Right renal pelvis (tissue), 4 donors: ENCODE results near the gene PROSER2. TPM values are rescaled to one million over a fixed set of nuclear protein-coding genes. Genes with fewer than 3 reads are reported as not detected.
"Not testable (repeated sequence)": the region's sequence is repeated elsewhere in the genome, so short reads cannot be mapped to it uniquely, and the experiment has no call there.

Experiments
- DNase-seq, 4 donors: peaks; one replicate each; pipeline ENCODE4 v3.0.0-alpha.2; 2013; ENCODE audit warnings: low read depth in 4 of 4, low spot score in 3 of 4, missing footprints in 1 of 4
- polyA plus RNA-seq, 4 donors: library from polyadenylated mRNA; unstranded; fragments of 120-200 nt; gene quantifications; one replicate each; pipeline ENCODE4 v1.2.1, GENCODE V29; 2013; ENCODE audit not compliant: insufficient read length in 4 of 4

The PROSER2 gene
- polyA plus RNA-seq, 4 donors: 5.1 to 6.6 (median 6.1) TPM

GRCh38 chr10:11832042-11832441, 8.9 kb downstream of the PROSER2 start:
- DNase-seq: no peak

DNA sequence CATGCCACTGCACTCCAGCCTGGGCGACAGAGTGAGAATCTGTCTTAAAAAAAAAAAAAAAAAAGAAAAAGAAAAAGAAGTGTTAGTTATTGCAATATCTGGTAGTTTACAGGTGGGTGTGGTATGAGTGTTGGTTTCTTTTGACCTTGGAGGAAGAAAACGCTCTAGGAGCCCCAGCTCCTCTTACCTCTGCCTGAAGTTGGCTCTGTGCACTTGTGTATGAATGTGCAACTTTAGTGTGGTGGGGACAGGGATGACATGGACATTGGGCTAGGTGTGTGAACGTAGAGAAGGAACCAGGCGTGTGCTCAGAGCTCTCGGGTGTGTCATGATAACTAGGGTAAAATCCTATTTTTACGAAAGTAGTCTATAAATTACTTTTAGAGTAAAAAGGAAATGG, 11.9 kb downstream of the PROSER2 start:
- no peak for DNase-seq

DNA sequence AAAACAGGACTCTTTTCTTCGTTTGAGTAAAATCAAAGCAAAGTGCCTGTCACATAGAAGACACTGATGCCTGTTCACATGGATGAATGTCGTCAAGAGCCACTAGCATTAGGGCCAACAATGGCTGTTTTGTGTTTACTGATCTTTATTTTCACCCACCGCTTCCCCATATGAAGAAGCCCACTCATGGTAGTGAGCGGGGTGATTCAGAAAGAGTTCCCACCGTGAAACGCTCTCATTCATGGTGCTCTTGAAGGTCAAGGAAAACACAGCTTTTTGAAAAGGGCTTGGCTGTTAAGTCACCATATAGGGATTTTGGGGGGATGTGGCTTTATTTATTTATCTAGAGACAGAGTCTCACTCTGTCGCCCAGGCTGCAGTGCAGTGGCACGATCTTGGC, 12.5 kb downstream of the PROSER2 start:
- no peak for DNase-seq

DNA sequence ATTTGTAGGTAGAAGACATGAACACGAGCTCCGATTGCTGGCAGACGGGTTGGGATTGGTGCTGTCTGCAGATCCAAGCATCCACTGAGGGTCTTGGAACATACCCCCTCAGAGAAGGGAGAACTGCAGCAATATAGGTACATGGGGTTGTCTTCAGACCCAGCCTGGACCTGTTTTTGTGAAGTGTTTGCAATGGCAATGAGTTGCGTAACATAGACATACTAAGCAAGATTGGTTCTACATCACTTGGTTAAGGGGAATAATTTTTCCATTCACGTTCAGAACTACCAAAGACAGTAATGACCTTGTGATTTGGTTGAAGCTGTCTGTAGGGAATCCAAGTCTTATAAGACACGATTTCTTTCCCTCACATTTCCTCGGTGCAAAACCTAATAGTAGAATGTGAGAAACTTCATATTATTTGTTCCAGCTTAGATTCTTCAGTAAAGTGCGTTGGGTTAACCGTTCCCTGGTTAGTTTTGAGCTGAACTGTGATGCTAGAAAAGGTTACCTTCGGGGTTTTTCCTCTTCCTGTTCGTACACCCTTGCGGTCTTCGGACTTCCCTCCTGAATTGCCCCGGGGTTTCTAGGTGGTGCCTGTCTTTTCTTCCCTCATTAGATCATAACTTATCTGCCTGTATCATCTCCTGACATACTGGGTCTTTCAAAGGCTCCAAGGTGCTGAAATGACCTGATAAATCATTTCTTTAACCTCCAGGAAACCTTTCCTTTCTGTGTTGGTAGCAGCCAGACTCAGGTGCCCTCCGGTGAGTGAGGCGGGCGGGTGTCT, 14.4 kb downstream of the PROSER2 start:
- no peak for DNase-seq

- no peak for DNase-seq
Measured at GRCh38 chr10:11838298-11838852, 15.2 kb downstream of the PROSER2 start.

- no peak for DNase-seq
Measured at GRCh38 chr10:11841375-11841774, 18.2 kb downstream of the PROSER2 start.

- no peak for DNase-seq
Measured at GRCh38 chr10:11842411-11842810, 19.3 kb downstream of the PROSER2 start.

DNA sequence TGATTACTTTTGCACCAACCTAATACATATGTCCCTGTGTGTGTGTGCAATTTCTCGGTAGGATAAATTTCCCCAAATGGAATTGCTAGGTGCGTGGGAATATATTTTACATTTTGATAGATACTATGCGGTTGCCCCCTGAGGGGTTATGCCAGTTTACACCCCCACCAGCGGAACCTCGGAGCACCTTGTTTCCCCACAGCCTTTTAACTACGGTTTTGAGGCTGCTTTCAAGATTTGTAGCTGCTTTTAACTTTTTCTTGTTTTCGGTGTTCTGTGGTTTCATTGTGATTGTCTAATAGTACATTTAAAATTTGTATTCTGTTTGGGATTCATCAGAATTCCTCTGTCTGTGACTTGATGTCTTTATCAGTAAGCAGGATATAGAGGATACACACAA, 22.0 kb downstream of the PROSER2 start:
- no peak for DNase-seq

GRCh38 chr10:11846542-11846941, 23.4 kb downstream of the PROSER2 start:
- DNase-seq: no peak

GRCh38 chr10:11849277-11849676, 26.1 kb downstream of the PROSER2 start:
- DNase-seq: no peak

- DNase-seq: no peak
Measured at GRCh38 chr10:11849911-11850310, 26.8 kb downstream of the PROSER2 start.

DNA sequence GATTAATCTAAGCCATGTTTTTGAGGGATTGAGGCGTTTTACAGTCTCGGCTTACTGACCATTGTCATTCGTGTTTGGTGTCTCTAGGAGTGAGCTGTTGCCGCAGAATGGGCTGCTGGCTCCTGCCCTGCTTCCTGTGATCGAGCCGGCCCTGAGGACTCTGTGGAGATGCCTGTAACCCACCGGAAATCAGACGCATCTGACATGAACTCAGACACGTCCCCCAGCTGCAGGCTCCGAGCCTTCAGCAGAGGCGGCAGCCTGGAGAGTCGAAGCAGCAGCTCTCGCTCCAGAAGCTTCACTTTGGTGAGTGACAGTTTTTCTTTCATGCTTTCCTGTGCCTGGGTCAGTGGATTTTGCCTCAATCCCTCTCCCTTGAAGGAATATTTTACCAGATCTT, 28.8 kb downstream of the PROSER2 start:
- no peak for DNase-seq

DNA sequence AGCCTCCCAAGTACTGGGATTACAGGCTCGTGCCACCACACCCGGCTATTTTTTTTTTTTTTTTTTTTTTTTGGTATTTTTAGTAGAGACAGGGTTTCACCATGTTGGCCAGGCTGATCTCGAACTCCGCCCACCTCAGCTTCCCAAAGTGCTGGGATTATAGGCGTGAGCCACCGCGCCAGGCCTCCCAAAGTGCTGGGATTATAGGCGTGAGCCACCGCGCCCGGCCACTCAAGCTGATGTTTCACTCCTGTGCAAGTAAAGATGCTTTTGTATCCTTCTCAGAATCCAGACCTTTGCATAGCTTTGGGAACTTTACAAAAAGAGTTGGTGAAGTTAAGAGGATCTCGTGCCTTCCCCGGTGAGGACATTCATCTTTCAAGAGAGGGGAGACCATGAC, 29.5 kb downstream of the PROSER2 start:
- DNase-seq: not testable (repeated sequence)

- no peak for DNase-seq
Measured at GRCh38 chr10:11853468-11853867, 30.3 kb downstream of the PROSER2 start.

- DNase-seq: no peak
Measured at GRCh38 chr10:11854301-11854700, 31.1 kb downstream of the PROSER2 start.

DNA sequence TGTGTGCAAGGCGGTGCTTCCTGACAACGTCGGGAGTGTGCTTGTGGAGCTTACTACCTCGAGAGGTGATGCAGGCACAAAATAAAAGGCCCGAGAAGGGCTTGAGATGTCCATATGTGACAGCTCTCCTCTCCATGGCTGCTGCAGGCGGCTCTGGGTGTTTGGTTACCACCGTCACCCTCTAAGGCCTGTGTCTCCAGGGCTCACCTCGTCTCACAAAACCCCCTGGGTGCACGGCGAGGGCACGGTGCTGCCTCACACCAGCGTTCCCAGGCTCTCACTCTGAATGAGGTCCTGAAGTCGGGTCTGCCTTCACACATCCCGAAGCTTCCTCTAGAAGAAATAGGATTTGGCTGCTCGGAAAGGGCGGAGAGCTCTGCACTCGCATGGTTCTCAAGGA, 32.9 kb downstream of the PROSER2 start:
- DNase-seq: no peak

GRCh38 chr10:11856678-11857077, 33.5 kb downstream of the PROSER2 start:
- no peak for DNase-seq

DNA sequence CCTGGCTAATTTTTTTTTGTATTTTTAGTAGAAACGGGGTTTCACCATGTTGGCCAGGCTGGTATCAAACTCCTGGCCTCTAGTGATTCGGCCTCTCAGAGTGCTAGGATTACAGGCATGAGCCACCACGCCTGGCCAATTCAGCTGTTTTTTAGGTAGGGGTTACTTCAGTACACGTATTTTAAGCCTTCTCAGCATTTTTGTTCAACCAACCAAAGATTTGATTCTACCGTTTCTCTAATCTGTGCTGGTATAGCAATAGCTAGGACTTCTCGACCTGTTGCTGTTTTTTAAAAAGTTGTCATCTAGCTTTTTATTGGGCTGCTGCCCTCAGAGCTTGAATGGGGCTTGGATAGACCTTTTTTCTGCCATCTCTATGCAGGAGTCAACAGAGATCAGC, 34.9 kb downstream of the PROSER2 start:
- DNase-seq: no peak

GRCh38 chr10:11861341-11861740, 38.2 kb downstream of the PROSER2 start:
- DNase-seq: no peak

GRCh38 chr10:11861811-11862428, 38.8 kb downstream of the PROSER2 start:
- no peak for DNase-seq

GRCh38 chr10:11863353-11864109, 40.4 kb downstream of the PROSER2 start:
- no peak for DNase-seq
